ENCODE results near the gene MTCH1. TPM values are rescaled to one million over a fixed set of nuclear protein-coding genes. Genes with fewer than 3 reads are reported as not detected.
"Not testable (repeated sequence)": the region's sequence is repeated elsewhere in the genome, so short reads cannot be mapped to it uniquely, and the experiment has no call there.

The MTCH1 gene
- total and polyA plus RNA-seq, 2 of the 4 experiments (the other 2 are of a cell fraction): 215 to 263 TPM

DNA sequence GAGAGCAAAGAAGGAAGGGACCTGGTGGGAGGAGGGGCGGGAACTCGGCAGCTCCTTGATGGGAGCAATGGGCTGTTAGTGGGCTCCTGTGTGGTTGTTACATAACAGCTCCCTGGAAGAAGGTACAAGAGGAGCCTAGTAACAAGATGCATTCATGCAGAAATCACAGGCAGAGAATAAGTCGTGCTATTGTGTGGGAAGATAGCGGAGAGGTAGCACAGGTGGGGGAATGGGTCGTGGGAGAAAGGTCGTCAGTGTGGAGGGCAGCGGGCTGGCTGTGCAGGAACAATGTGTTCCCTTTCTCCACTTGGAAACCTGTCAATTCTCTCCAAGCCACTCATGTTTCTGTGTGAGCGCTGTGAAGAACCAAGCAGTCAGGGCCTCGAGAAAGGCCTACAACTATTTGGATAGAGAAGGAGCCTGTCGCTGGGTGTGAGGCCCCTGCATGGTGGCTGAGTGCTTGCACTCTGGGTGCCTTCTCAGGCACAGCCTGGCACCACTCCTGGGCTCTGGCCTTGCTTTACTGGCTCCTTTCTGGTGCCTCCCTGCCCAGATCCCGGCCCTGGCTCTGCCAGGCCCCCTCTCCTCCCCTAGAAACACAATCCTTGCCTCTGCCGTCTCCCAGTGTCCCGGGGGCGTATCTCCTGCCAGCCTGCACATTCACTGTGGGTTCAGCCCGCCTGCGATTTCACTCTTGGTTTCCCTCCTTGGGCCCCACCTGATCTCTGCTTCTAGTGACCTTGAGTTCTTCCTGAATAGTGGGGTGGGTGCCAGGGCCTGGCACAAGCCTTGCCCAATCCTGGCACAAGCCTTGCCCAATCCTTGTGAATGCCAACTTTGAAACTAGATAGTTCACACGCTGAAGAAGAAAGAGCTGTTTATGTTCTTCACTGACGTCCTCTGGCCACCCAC, 12.1 kb upstream of the MTCH1 start:
- no peak for TF ChIP-seq SMC3 (IDR thresholded peaks at IDR 0.05; ENCODE audit: low read depth, low read length)
- no peak for TF ChIP-seq MAZ (IDR thresholded peaks at IDR 0.05; ENCODE audit: borderline replicate concordance, low read depth, low read length)
- no peak for TF ChIP-seq MXI1 (IDR thresholded peaks at IDR 0.05; ENCODE audit: borderline replicate concordance, low read depth, low read length)
- no peak for TF ChIP-seq RAD21 (IDR thresholded peaks at IDR 0.05; ENCODE audit: low read length)
- TF ChIP-seq, protein P1, sequence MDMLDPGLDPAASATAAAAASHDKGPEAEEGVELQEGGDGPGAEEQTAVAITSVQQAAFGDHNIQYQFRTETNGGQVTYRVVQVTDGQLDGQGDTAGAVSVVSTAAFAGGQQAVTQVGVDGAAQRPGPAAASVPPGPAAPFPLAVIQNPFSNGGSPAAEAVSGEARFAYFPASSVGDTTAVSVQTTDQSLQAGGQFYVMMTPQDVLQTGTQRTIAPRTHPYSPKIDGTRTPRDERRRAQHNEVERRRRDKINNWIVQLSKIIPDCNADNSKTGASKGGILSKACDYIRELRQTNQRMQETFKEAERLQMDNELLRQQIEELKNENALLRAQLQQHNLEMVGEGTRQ (IDR thresholded peaks at IDR 0.05; ENCODE audit: low read depth, low read length): no peak
- TF ChIP-seq CEBPB (IDR thresholded peaks at IDR 0.05; ENCODE audit: low read depth, low read length): no peak
- no peak for TF ChIP-seq RCOR1 (IDR thresholded peaks at IDR 0.05; ENCODE audit: insufficient replicate concordance, low read length)
- ChIA-PET CTCF (no interaction called here), POLR2A (ENCODE audit: unreplicated experiment) (no interaction called here)
- no peaks in the 10 kb centered on the region for H3K79me1 ChIP-seq (ENCODE audit: low read depth in 1 of 2, low read length in 2 of 2)
- no TSS peak for BruUV-seq (replicated peaks)
- no peaks in the 10 kb centered on the region for H4K20me1 ChIP-seq (ENCODE audit: insufficient read depth, low read length)
- H3K4ac ChIP-seq (ENCODE audit: low read depth, low read length): no peak overlapping the region
- in situ Hi-C loops (cut with MboI; ENCODE audit: low sequenced_read_pairs) (no loop called here), intact Hi-C loops (cut with micrococcal nuclease) (no loop called here), dilution Hi-C loops (cut with HindIII; ENCODE audit: low sequenced_read_pairs, unreplicated experiment) (no loop called here)
- H2BK5ac ChIP-seq (ENCODE audit: low read depth, low read length, poor library complexity, severe bottlenecking): no peak overlapping the region
- no peak for DNase-seq
- ATAC-seq (ENCODE audit: low read depth): no peak
- no peak overlapping the region for H2AK5ac ChIP-seq (ENCODE audit: low read depth, low read length)
- H3K27me3 ChIP-seq (ENCODE audit: control insufficient read depth, insufficient read depth, low read length): peaks cover 44% of the 10 kb centered on the region
- no peak overlapping the region for H3K4me2 ChIP-seq (ENCODE audit: low read depth, low read length)
- H3K9me3 ChIP-seq (ENCODE audit: control insufficient read depth, insufficient read depth, low read length): no peaks in the 10 kb centered on the region
- H3K23ac ChIP-seq (ENCODE audit: low read depth, low read length): no peak overlapping the region
- H3K4me1 ChIP-seq (ENCODE audit: control insufficient read depth, insufficient read depth, low read length): no peaks in the 10 kb centered on the region
- no peak overlapping the region for H2AFZ ChIP-seq (replicated peaks; ENCODE audit: low read length, poor library complexity)
- no peak overlapping the region for H3K9ac ChIP-seq (ENCODE audit: low read depth, low read length)
- H3K27ac ChIP-seq (ENCODE audit: insufficient read depth, low read length): no peak overlapping the region
- no peaks in the 10 kb centered on the region for H3K9me1 ChIP-seq (ENCODE audit: insufficient read depth, low read length)
- peak overlapping the region; percentile 14 for H2AK9ac ChIP-seq (replicated peaks; ENCODE audit: low read depth, low read length, poor library complexity)
- no peak overlapping the region for H2BK15ac ChIP-seq (ENCODE audit: low read depth, low read length)
- H3K14ac ChIP-seq (replicated peaks; ENCODE audit: low read depth, low read length): no peak overlapping the region
- H2BK20ac ChIP-seq (ENCODE audit: low read depth, low read length): no peak overlapping the region
- H3K36me3 ChIP-seq (ENCODE audit: control insufficient read depth, insufficient read depth, low read length): no peaks in the 10 kb centered on the region
- H2BK120ac ChIP-seq (ENCODE audit: low read depth, low read length): no peak overlapping the region
- H4K5ac ChIP-seq (ENCODE audit: low read depth, low read length): no peak overlapping the region
- 40% methylated on average over 1 of the region's 18 CpGs; no CpG with 5 or more reads in 1 of the 2 experiments for WGBS, 2 experiments (ENCODE audit: extremely low coverage in 2 of 2, insufficient read length in 1 of 2)
- H3K56ac ChIP-seq (ENCODE audit: extremely low read depth, insufficient read depth, low read length): no peak overlapping the region
- H4K91ac ChIP-seq (ENCODE audit: insufficient read depth, low read depth, low read length): no peak overlapping the region
- no peak overlapping the region for H4K8ac ChIP-seq (ENCODE audit: low read depth in 2 of 2, low read length in 2 of 2)
- H3K18ac ChIP-seq (ENCODE audit: low read depth, low read length): no peak overlapping the region
- no peak overlapping the region for H3K4me3 ChIP-seq (ENCODE audit: insufficient read depth, low read depth, low read length)

DNA sequence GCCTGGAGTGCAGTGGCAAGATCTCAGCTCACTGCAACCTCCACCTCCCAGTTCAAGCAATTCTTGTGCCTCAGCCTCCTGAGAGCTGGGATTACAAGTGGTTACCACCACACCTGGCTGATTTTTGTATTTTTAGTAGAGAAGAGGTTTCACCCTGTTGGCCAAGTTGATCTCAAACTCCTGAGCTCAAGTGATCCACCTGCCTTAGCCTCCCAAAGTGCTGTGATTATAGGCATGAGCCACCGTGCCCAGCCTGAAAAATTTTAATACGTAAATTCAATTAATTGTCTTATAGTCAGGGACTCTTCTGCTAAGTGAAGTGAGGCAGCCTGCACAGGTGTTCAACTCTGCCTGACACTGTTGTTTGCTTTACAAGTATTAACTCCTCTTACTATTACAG, 4.4 kb upstream of the MTCH1 start:
- dilution Hi-C loops (cut with HindIII; ENCODE audit: low sequenced_read_pairs, unreplicated experiment); CTCF ChIA-PET: not testable (repeated sequence)
- WGBS, 2 experiments (ENCODE audit: extremely low coverage in 2 of 2, insufficient read length in 1 of 2): no CpG with 5 or more reads among the region's 2 CpGs

More for the DNA sequence above, 4.4 kb upstream of the MTCH1 start:
- DNase-seq; H2BK20ac ChIP-seq (ENCODE audit: low read depth, low read length); H4K8ac ChIP-seq (ENCODE audit: low read depth in 2 of 2, low read length in 2 of 2); H2AK9ac ChIP-seq (replicated peaks; ENCODE audit: low read depth, low read length, poor library complexity); H3K4me2 ChIP-seq (ENCODE audit: low read depth, low read length); H2BK5ac ChIP-seq (ENCODE audit: low read depth, low read length, poor library complexity, severe bottlenecking); H4K91ac ChIP-seq (ENCODE audit: insufficient read depth, low read depth, low read length); H3K18ac ChIP-seq (ENCODE audit: low read depth, low read length); in situ Hi-C loops (cut with MboI; ENCODE audit: low sequenced_read_pairs); H2BK15ac ChIP-seq (ENCODE audit: low read depth, low read length); H2AK5ac ChIP-seq (ENCODE audit: low read depth, low read length); BruUV-seq (replicated peaks); H3K9me1 ChIP-seq (ENCODE audit: insufficient read depth, low read length); H3K4me3 ChIP-seq (ENCODE audit: insufficient read depth, low read depth, low read length); H3K27ac ChIP-seq (ENCODE audit: insufficient read depth, low read length); H4K20me1 ChIP-seq (ENCODE audit: insufficient read depth, low read length); H3K9me3 ChIP-seq (ENCODE audit: control insufficient read depth, insufficient read depth, low read length); H3K14ac ChIP-seq (replicated peaks; ENCODE audit: low read depth, low read length); intact Hi-C loops (cut with micrococcal nuclease); H3K56ac ChIP-seq (ENCODE audit: extremely low read depth, insufficient read depth, low read length); H2AFZ ChIP-seq (replicated peaks; ENCODE audit: low read length, poor library complexity); H3K4me1 ChIP-seq (ENCODE audit: control insufficient read depth, insufficient read depth, low read length); POLR2A ChIA-PET (ENCODE audit: unreplicated experiment); ATAC-seq (ENCODE audit: low read depth); H3K4ac ChIP-seq (ENCODE audit: low read depth, low read length); H4K5ac ChIP-seq (ENCODE audit: low read depth, low read length); H3K9ac ChIP-seq (ENCODE audit: low read depth, low read length); H2BK120ac ChIP-seq (ENCODE audit: low read depth, low read length); H3K23ac ChIP-seq (ENCODE audit: low read depth, low read length); H3K36me3 ChIP-seq (ENCODE audit: control insufficient read depth, insufficient read depth, low read length): not testable (repeated sequence)
- Histone ChIP-seq H3K27me3 (ENCODE audit: control insufficient read depth, insufficient read depth, low read length) (peaks cover 15% of the 10 kb centered on the region), H3K79me1 (ENCODE audit: low read depth in 1 of 2, low read length in 2 of 2) (peaks cover 9 to 11% of the 10 kb centered on the region in 2 experiments; a peak in 3 of 4 replicates)

Data from IMR-90 (cell line).